Measurements from ENCODE around the gene KCNQ5.
"Not testable (repeated sequence)": the region's sequence is repeated elsewhere in the genome, so short reads cannot be mapped to it uniquely, and the experiment has no call there.

KCNQ5 gene

DNA sequence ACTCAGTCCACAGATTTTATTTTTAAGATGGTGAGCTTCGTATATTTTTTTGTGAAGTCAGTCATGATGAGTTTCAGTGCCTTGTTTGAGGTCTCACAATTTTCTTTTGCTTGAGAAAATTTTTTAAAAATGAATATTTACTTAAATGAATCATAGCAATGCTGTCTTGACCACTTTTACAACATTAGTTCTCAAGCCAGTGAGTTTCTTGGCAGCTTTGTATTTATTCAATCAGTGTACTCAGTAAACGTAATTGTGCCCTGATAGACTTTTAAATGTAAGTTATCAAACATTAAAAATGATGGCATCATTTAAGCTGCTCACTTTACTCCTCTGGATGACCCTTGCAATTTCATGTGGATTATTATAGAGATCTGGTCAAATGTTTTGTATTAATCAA is 342.1 kb downstream of the KCNQ5 start:
- Histone ChIP-seq H3K4me1 (ENCODE audit: insufficient read depth, low read length) (no peaks in the 10 kb centered on the region), H3K9me3 (ENCODE audit: low read length) (no peaks in the 10 kb centered on the region)

DNA sequence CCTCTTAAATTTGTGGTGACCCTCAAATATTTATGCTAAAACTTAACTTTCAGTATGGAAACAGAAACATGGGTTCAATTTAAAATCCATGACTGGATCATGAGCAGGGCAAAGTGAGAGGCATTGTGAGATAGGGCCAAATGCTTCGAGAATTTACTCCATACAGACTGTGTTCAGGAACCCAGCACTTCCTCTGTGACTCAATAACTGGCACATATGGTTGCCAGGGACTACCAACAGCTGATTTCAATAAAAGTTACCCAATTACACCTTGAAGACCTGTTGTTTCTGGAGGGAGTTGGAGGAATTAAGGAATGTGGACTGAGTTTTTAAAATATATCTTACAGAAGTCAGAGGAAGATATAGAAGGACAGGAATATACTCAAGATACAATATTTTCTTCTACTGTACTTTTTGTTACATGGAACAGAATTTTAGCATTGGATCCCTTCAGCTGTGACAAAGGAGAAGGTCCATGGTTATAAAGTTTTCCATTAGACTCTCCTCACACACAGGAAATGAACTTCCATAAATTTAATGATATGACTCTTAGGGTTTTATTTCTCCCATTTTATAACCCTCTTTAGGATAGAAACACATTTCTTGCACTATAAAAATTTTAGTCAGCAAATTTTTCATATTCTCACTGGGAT is 344.9 kb downstream of the KCNQ5 start:
- no peaks in the 10 kb centered on the region for H3K9me3 ChIP-seq (ENCODE audit: low read length)
- no peaks in the 10 kb centered on the region for H3K27me3 ChIP-seq (ENCODE audit: insufficient read depth, low read length)
- no peak overlapping the region for H3K4me3 ChIP-seq (ENCODE audit: low read length)
- no peak overlapping the region for H2AFZ ChIP-seq (ENCODE audit: low read depth, low read length)
- no peaks in the 10 kb centered on the region for H3K4me1 ChIP-seq (ENCODE audit: insufficient read depth, low read length)
- H3K36me3 ChIP-seq (ENCODE audit: insufficient read depth, low read length): no peaks in the 10 kb centered on the region

More for the DNA sequence above, 342.1 kb downstream of the KCNQ5 start:
- Histone ChIP-seq H3K36me3 (ENCODE audit: insufficient read depth, low read length) (no peaks in the 10 kb centered on the region), H3K4me3 (ENCODE audit: low read length) (no peak overlapping the region), H2AFZ (ENCODE audit: low read depth, low read length) (no peak overlapping the region), H3K27me3 (ENCODE audit: insufficient read depth, low read length) (no peaks in the 10 kb centered on the region)

- H3K36me3 ChIP-seq (ENCODE audit: insufficient read depth, low read length): no peaks in the 10 kb centered on the region
- no peak overlapping the region for H2AFZ ChIP-seq (ENCODE audit: low read depth, low read length)
- no peaks in the 10 kb centered on the region for H3K27me3 ChIP-seq (ENCODE audit: insufficient read depth, low read length)
- no peaks in the 10 kb centered on the region for H3K4me1 ChIP-seq (ENCODE audit: insufficient read depth, low read length)
- no peaks in the 10 kb centered on the region for H3K9me3 ChIP-seq (ENCODE audit: low read length)
- H3K4me3 ChIP-seq (ENCODE audit: low read length): no peak overlapping the region
Measured at GRCh38 chr6:72967329-72967728, 345.5 kb downstream of the KCNQ5 start.

DNA sequence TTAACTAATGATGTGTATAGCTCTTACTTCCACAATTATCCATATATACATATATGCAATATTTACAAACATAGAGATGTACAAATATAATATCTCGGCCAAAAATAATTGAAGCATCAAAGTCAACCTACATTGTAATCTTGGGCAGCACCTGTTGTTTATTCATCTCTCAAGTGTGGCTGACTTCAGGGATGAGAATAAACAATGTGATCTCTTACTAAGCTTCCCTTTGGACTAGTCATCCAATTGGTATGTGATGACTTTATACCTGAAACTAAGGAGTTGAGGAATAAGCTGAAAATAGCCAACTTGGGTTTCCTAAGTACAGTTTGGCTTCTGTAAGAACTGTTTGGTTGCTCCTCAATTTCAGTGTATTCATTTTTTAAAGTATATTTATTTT is 346.8 kb downstream of the KCNQ5 start:
- no peaks in the 10 kb centered on the region for H3K9me3 ChIP-seq (ENCODE audit: low read length)
- H3K36me3 ChIP-seq (ENCODE audit: insufficient read depth, low read length): no peaks in the 10 kb centered on the region
- no peak overlapping the region for H2AFZ ChIP-seq (ENCODE audit: low read depth, low read length)
- H3K27me3 ChIP-seq (ENCODE audit: insufficient read depth, low read length): no peaks in the 10 kb centered on the region
- H3K4me1 ChIP-seq (ENCODE audit: insufficient read depth, low read length): no peaks in the 10 kb centered on the region
- no peak overlapping the region for H3K4me3 ChIP-seq (ENCODE audit: low read length)

DNA sequence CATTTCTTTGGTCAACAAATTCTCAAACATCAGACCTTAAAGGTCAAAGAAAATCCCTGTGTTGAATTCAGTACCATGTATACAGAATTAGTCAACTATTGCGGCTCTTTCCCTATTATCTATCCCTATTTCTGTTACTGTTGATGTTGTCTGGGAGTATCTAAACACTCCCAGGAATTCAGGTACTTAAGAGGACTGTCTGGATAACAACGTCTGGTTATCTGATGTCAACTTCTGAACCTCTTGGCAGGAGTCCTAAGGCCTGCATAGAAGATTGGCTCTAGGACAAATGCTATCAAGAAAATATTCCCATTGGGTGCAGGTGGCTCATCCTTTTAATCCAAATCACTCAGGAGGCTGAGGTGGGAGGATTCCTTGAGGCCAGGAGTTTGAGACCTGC is 347.8 kb downstream of the KCNQ5 start:
- H2AFZ ChIP-seq (ENCODE audit: low read depth, low read length): no peak overlapping the region
- H3K36me3 ChIP-seq (ENCODE audit: insufficient read depth, low read length): no peaks in the 10 kb centered on the region
- H3K4me3 ChIP-seq (ENCODE audit: low read length): no peak overlapping the region
- H3K4me1 ChIP-seq (ENCODE audit: insufficient read depth, low read length): no peaks in the 10 kb centered on the region
- H3K27me3 ChIP-seq (ENCODE audit: insufficient read depth, low read length): no peaks in the 10 kb centered on the region
- H3K9me3 ChIP-seq (ENCODE audit: low read length): no peaks in the 10 kb centered on the region

DNA sequence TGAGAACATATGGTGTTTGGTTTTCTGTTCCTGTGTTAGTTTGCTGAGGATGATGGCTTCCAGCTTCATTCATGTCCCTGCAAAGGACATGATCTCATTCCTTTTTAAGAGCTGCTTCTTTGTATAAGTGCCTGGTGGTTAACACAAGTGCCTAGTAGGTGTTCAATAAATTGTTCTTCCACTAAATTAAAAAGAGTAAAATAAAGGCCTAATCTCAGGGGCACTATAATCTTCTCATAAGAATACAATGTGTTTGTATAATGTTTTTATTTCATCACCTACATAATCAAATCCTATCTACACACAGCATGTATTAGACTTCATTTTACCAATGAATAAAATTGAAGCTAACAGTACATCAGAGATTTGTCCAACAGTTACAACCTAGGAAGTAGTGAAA is 350.7 kb downstream of the KCNQ5 start:
- no peaks in the 10 kb centered on the region for H3K27me3 ChIP-seq (ENCODE audit: insufficient read depth, low read length)
- no peaks in the 10 kb centered on the region for H3K9me3 ChIP-seq (ENCODE audit: low read length)
- no peak overlapping the region for H3K4me3 ChIP-seq (ENCODE audit: low read length)
- no peaks in the 10 kb centered on the region for H3K36me3 ChIP-seq (ENCODE audit: insufficient read depth, low read length)
- no peaks in the 10 kb centered on the region for H3K4me1 ChIP-seq (ENCODE audit: insufficient read depth, low read length)
- no peak overlapping the region for H2AFZ ChIP-seq (ENCODE audit: low read depth, low read length)

DNA sequence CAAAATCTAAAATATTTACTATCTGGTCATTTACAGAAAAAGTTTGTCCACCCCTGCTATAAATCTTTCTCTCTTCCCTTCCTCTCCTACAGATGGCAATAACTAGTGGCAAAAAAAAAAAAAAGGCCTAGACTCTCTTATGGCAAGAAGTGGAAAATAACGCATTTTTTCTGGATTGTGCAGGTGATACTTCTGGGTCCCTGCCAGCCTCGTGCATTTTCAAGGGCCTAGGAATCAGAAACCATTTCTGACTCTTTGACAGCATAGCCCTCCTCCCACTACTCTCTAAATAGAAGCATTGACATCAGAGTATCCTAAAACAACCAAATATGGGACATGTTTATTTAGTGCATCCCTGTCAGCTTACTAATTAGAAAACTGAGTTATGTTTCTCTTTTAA is 352.4 kb downstream of the KCNQ5 start:
- no peaks in the 10 kb centered on the region for H3K27me3 ChIP-seq (ENCODE audit: insufficient read depth, low read length)
- H3K36me3 ChIP-seq (ENCODE audit: insufficient read depth, low read length): no peaks in the 10 kb centered on the region
- H3K4me1 ChIP-seq (ENCODE audit: insufficient read depth, low read length): no peaks in the 10 kb centered on the region
- H3K4me3 ChIP-seq (ENCODE audit: low read length): no peak overlapping the region
- no peaks in the 10 kb centered on the region for H3K9me3 ChIP-seq (ENCODE audit: low read length)
- H2AFZ ChIP-seq (ENCODE audit: low read depth, low read length): no peak overlapping the region

- no peaks in the 10 kb centered on the region for H3K36me3 ChIP-seq (ENCODE audit: insufficient read depth, low read length)
- H3K27me3 ChIP-seq (ENCODE audit: insufficient read depth, low read length): no peaks in the 10 kb centered on the region
- H3K4me1 ChIP-seq (ENCODE audit: insufficient read depth, low read length): no peaks in the 10 kb centered on the region
- no peak overlapping the region for H3K4me3 ChIP-seq (ENCODE audit: low read length)
- H2AFZ ChIP-seq (ENCODE audit: low read depth, low read length): no peak overlapping the region
- H3K9me3 ChIP-seq (ENCODE audit: low read length): no peaks in the 10 kb centered on the region
Measured at GRCh38 chr6:72975352-72975752, 353.5 kb downstream of the KCNQ5 start.

DNA sequence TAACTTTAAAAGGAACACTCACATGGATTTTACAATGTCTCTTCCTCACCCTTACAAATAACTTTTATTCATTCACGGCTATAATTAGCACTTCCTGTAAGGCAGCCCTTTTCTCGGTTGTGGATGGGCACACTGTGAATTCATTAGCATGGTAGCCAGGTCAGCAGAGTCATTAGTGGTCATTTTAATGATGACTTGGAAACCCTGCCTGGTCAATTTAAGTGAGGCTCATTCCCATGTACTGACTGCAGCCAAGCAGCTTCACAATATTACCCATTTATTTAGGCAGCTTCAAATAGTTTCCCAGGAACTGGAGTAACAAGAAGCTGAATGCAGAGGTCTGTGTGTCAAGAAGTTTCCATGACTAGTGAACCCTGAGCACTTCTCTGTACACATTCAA is 354.6 kb downstream of the KCNQ5 start:
- Histone ChIP-seq H3K4me3 (ENCODE audit: low read length) (no peak overlapping the region), H3K9me3 (ENCODE audit: low read length) (no peaks in the 10 kb centered on the region), H3K36me3 (ENCODE audit: insufficient read depth, low read length) (no peaks in the 10 kb centered on the region), H3K27me3 (ENCODE audit: insufficient read depth, low read length) (no peaks in the 10 kb centered on the region), H2AFZ (ENCODE audit: low read depth, low read length) (no peak overlapping the region), H3K4me1 (ENCODE audit: insufficient read depth, low read length) (no peaks in the 10 kb centered on the region)

- Histone ChIP-seq H3K4me3 (ENCODE audit: low read length) (no peak overlapping the region), H3K9me3 (ENCODE audit: low read length) (no peaks in the 10 kb centered on the region)
Measured at GRCh38 chr6:72977114-72977513, 355.2 kb downstream of the KCNQ5 start.

GRCh38 chr6:72978808-72979207 is 356.9 kb downstream of the KCNQ5 start:
- H2AFZ ChIP-seq (ENCODE audit: low read depth, low read length); H3K27me3 ChIP-seq (ENCODE audit: insufficient read depth, low read length); H3K36me3 ChIP-seq (ENCODE audit: insufficient read depth, low read length); H3K4me3 ChIP-seq (ENCODE audit: low read length); H3K4me1 ChIP-seq (ENCODE audit: insufficient read depth, low read length); H3K9me3 ChIP-seq (ENCODE audit: low read length): not testable (repeated sequence)

More at GRCh38 chr6:72977114-72977513, 355.2 kb downstream of the KCNQ5 start:
- no peaks in the 10 kb centered on the region for H3K4me1 ChIP-seq (ENCODE audit: insufficient read depth, low read length)
- H2AFZ ChIP-seq (ENCODE audit: low read depth, low read length): no peak overlapping the region
- H3K36me3 ChIP-seq (ENCODE audit: insufficient read depth, low read length): no peaks in the 10 kb centered on the region
- H3K27me3 ChIP-seq (ENCODE audit: insufficient read depth, low read length): no peaks in the 10 kb centered on the region

GRCh38 chr6:72984189-72984831 is 362.4 kb downstream of the KCNQ5 start:
- not testable (repeated sequence) for H2AFZ ChIP-seq (ENCODE audit: low read depth, low read length); H3K36me3 ChIP-seq (ENCODE audit: insufficient read depth, low read length); H3K9me3 ChIP-seq (ENCODE audit: low read length); H3K27me3 ChIP-seq (ENCODE audit: insufficient read depth, low read length); H3K4me3 ChIP-seq (ENCODE audit: low read length); H3K4me1 ChIP-seq (ENCODE audit: insufficient read depth, low read length)

GRCh38 chr6:72984981-72985665 is 363.3 kb downstream of the KCNQ5 start:
- Histone ChIP-seq H2AFZ (ENCODE audit: low read depth, low read length) (no peak overlapping the region), H3K4me3 (ENCODE audit: low read length) (no peak overlapping the region), H3K4me1 (ENCODE audit: insufficient read depth, low read length) (no peaks in the 10 kb centered on the region), H3K9me3 (ENCODE audit: low read length) (no peaks in the 10 kb centered on the region), H3K36me3 (ENCODE audit: insufficient read depth, low read length) (no peaks in the 10 kb centered on the region), H3K27me3 (ENCODE audit: insufficient read depth, low read length) (no peaks in the 10 kb centered on the region)

Measured in neuron (in vitro differentiated cells).